Measurements from ENCODE around the gene CRYL1. TPM values are rescaled to one million over a fixed set of nuclear protein-coding genes. Genes with fewer than 3 reads are reported as not detected.

The CRYL1 gene
- total and polyA plus RNA-seq, 4 donors, result 14.1 to 24.1 (median 22.1) TPM

- whole genome bisulfite sequencing, 2 donors, result 25 to 46% methylated on average over 5 of the region's 5 CpGs
- H3K4me3 ChIP-seq, result no peak overlapping the region
Observed at GRCh38 chr13:20550799-20551198, 25.1 kb upstream of the CRYL1 start.

GRCh38 chr13:20547479-20547908, 21.8 kb upstream of the CRYL1 start:
- no peaks in the 10 kb centered on the region for H3K9me3 ChIP-seq (ENCODE audit: control insufficient read depth in 4 of 4, insufficient read depth in 3 of 4, low read length in 3 of 4)
- WGBS, 2 donors, result 77 to 78% methylated on average over 4 of the region's 4 CpGs
- DNase-seq, result no peak
- H3K36me3 ChIP-seq (ENCODE audit: control insufficient read depth in 4 of 4, insufficient read depth in 4 of 4, low read length in 4 of 4), result no peaks in the 10 kb centered on the region
- peaks cover 0 to 2% (median 0%) of the 10 kb centered on the region in 5 donors for H3K4me1 ChIP-seq (ENCODE audit: control insufficient read depth in 5 of 5, insufficient read depth in 5 of 5, low read length in 5 of 5)
- no peak for ATAC-seq (ENCODE audit: insufficient read depth, low FRiP score)
- H3K27ac ChIP-seq (ENCODE audit: low read depth in 1 of 2, low read length in 1 of 2), result no peak overlapping the region
- H3K9ac ChIP-seq (ENCODE audit: insufficient read depth in 1 of 2, low read length in 2 of 2), result no peak overlapping the region
- H3K4me3 ChIP-seq, result no peak overlapping the region
- TF ChIP-seq CTCF (IDR thresholded peaks at IDR 0.05; ENCODE audit: control extremely low read depth, extremely low read depth), result no peak
- no peaks in the 10 kb centered on the region for H3K27me3 ChIP-seq (ENCODE audit: control insufficient read depth in 3 of 3, insufficient read depth in 3 of 3, low read length in 2 of 3)

More at GRCh38 chr13:20550799-20551198, 25.1 kb upstream of the CRYL1 start:
- Histone ChIP-seq H3K9ac (ENCODE audit: insufficient read depth in 1 of 2, low read length in 2 of 2) (no peak overlapping the region), H3K4me1 (ENCODE audit: control insufficient read depth in 5 of 5, insufficient read depth in 5 of 5, low read length in 5 of 5) (peaks cover 0 to 5% (median 0%) of the 10 kb centered on the region in 5 donors), H3K27ac (ENCODE audit: low read depth in 1 of 2, low read length in 1 of 2) (no peak overlapping the region), H3K27me3 (ENCODE audit: control insufficient read depth in 3 of 3, insufficient read depth in 3 of 3, low read length in 2 of 3) (no peaks in the 10 kb centered on the region), H3K36me3 (ENCODE audit: control insufficient read depth in 4 of 4, insufficient read depth in 4 of 4, low read length in 4 of 4) (no peaks in the 10 kb centered on the region), H3K9me3 (ENCODE audit: control insufficient read depth in 4 of 4, insufficient read depth in 3 of 4, low read length in 3 of 4) (no peaks in the 10 kb centered on the region)
- DNase-seq (peak in 2 of 3 donors; percentile 23 to 57), ATAC-seq (ENCODE audit: insufficient read depth, low FRiP score) (no peak)
- no peak for TF ChIP-seq CTCF (IDR thresholded peaks at IDR 0.05; ENCODE audit: control extremely low read depth, extremely low read depth)

DNA sequence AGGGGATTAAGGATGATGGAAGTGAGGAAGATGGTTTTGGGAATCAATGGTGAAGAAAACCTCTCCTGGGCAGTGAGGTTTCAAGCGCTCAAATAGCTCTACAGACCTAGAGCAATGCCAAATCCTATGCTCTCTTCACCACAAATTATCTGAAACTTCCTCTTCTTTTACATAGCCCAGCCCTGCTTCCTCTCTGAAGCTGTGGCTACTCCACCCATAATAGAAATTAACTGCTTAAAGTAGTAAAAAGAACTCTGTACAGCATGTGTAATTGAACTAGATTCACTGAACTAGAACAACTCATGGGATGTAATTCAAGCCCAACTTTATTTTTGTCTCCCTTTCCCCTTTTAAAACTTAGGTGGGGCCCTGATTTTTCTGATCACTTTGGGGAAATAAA, 20.9 kb upstream of the CRYL1 start:
- Histone ChIP-seq H3K36me3 (ENCODE audit: control insufficient read depth in 4 of 4, insufficient read depth in 4 of 4, low read length in 4 of 4) (no peaks in the 10 kb centered on the region), H3K4me1 (ENCODE audit: control insufficient read depth in 5 of 5, insufficient read depth in 5 of 5, low read length in 5 of 5) (peaks cover 0 to 2% (median 0%) of the 10 kb centered on the region in 5 donors), H3K4me3 (no peak overlapping the region), H3K27ac (ENCODE audit: low read depth in 1 of 2, low read length in 1 of 2) (no peak overlapping the region), H3K27me3 (ENCODE audit: control insufficient read depth in 3 of 3, insufficient read depth in 3 of 3, low read length in 2 of 3) (no peaks in the 10 kb centered on the region), H3K9ac (ENCODE audit: insufficient read depth in 1 of 2, low read length in 2 of 2) (no peak overlapping the region), H3K9me3 (ENCODE audit: control insufficient read depth in 4 of 4, insufficient read depth in 3 of 4, low read length in 3 of 4) (no peaks in the 10 kb centered on the region)
- 26 to 58% methylated on average over 1 of the region's 1 CpG for WGBS, 2 donors
- TF ChIP-seq CTCF (IDR thresholded peaks at IDR 0.05; ENCODE audit: control extremely low read depth, extremely low read depth), result no peak
- DNase-seq (no peak), ATAC-seq (ENCODE audit: insufficient read depth, low FRiP score) (no peak)
